Kidney (tissue), 14 donors: ENCODE measurements around the gene NT5DC1. TPM values are rescaled to one million over a fixed set of nuclear protein-coding genes. Genes with fewer than 3 reads are reported as not detected.

Experiments
- DNase-seq, 5 donors: peaks; one replicate each; pipeline ENCODE4 v3.0.0-alpha.2; 2013 to 2020
- FAIRE-seq: peaks from 2 replicates; lab custom pipeline; 2012; peaks lifted over from hg19 to GRCh38; lab: Jason Lieb, UNC
- H3K27ac ChIP-seq, 2 donors: one replicate each; pipeline ENCODE4 v1.7.0; 2013; ENCODE audit warnings: low read depth in 2 of 2, low read length in 2 of 2, inconsistent platforms in 1 of 2
- H3K27me3 ChIP-seq: one replicate; pipeline ENCODE4 v1.7.1; 2013; ENCODE audit warnings: low read length, inconsistent platforms; ENCODE audit not compliant: control insufficient read depth, insufficient read depth
- H3K36me3 ChIP-seq, 3 donors: one replicate each; pipeline versions ENCODE4 v1.7.0 to v1.7.1; 2013; ENCODE audit warnings: low read length in 3 of 3, control low read depth in 1 of 3, inconsistent platforms in 1 of 3; ENCODE audit not compliant: insufficient read depth in 3 of 3, control insufficient read depth in 2 of 3
- H3K4me1 ChIP-seq, 3 donors: one replicate each; pipeline versions ENCODE4 v1.7.0 to v1.7.1; 2013; ENCODE audit warnings: low read length in 3 of 3, inconsistent platforms in 1 of 3, low read depth in 1 of 3; ENCODE audit not compliant: control insufficient read depth in 2 of 3, insufficient read depth in 2 of 3
- H3K4me3 ChIP-seq, 3 donors: one replicate each; pipeline versions ENCODE4 v1.7.0 to v1.8.1; 2013; ENCODE audit warnings: low read length in 3 of 3, control low read depth in 1 of 3, inconsistent platforms in 1 of 3
- H3K9ac ChIP-seq, 3 donors: one replicate each; pipeline versions ENCODE4 v1.7.0 to v1.7.1; 2013; ENCODE audit warnings: low read length in 3 of 3, control low read depth in 1 of 3, inconsistent platforms in 1 of 3
- H3K9me3 ChIP-seq, 3 donors: one replicate each; pipeline versions ENCODE4 v1.7.0 to v1.7.1; 2013; ENCODE audit warnings: low read length in 3 of 3, control low read depth in 1 of 3, inconsistent platforms in 1 of 3; ENCODE audit not compliant: control insufficient read depth in 2 of 3, insufficient read depth in 1 of 3
- CTCF ChIP-seq: IDR thresholded peaks from 3 replicates; pipeline ENCODE4 v1.5.1; 2012; ENCODE audit warnings: mild to moderate bottlenecking, moderate library complexity, borderline replicate concordance; ENCODE audit not compliant: insufficient read depth; ENCODE audit errors: extremely low read depth
- intact Hi-C: fragments of 100-400 bp; cut with DNase I; formaldehyde crosslinking; loops from one replicate; pipeline ENCODE4 v1.11.1; 2022
- polyA plus RNA-seq: library from polyadenylated mRNA; stranded (reverse); fragments of 350-450 nt; fragmentation: Illumina TruSeq; extraction: RNeasy Lipid Tissue Mini Kit (QIAGEN cat#74804); gene quantifications from one replicate; pipeline ENCODE4 v1.2.3, GENCODE V29; 2014; ENCODE audit warnings: low read depth, low replicate concordance; ENCODE audit not compliant: insufficient read depth
- total RNA-seq: library from RNA; stranded (reverse); fragmentation: NEBNext Ultra II Directional; extraction: Animal tissue kit (Norgen Biotek cat#: 25700); gene quantifications from one replicate; pipeline ENCODE4 v1.2.1, GENCODE V29; 2021
- donor health status: control.
- donor health status: control.
- donor health status: control.
- donor health status: control.
- donor health status: control.
- donor health status: DM: yes; HTN: yes; CAD: no.
- donor health status: Normal renal cell carcinoma (clear cell type).

NT5DC1 gene
- total and polyA plus RNA-seq, 2 donors from 2014 or later, result 34.8 to 41.7 TPM

DNA sequence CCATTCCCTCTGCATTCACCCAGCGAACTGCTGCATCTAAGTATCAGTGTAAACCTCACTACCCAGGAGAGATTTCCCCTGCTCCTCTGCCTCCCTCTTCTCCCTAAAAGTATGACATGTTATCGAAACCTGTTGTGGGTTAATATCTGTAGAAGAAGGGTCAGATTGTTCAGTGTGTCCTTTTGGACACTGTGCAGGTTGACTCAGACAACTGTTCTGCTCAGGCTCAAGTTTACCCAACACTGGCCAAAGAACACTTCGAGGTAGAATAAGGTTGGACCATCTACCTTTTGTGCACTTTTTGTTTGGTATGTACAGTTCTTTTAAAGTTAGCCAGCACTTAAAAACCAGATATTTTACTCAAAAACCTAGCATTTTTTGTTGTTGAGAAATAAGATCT, 4.6 kb downstream of the NT5DC1 start:
- intact Hi-C loops, result no loop called here

GRCh38 chr6:116106146-116106545, 5.5 kb downstream of the NT5DC1 start:
- Histone ChIP-seq H3K27ac (peak overlapping the region in 1 of 2 donors; percentile 78), H3K9ac (no peak overlapping the region), H3K27me3 (no peaks in the 10 kb centered on the region), H3K4me3 (peak overlapping the region in 1 of 3 donors; percentile 14), H3K9me3 (no peaks in the 10 kb centered on the region), H3K4me1 (peaks cover 0 to 34% (median 26%) of the 10 kb centered on the region in 3 donors), H3K36me3 (peaks cover 0 to 30% (median 15%) of the 10 kb centered on the region in 3 donors)
- no peak for TF ChIP-seq CTCF
- no peak for DNase-seq
- intact Hi-C loops, result no loop called here
- FAIRE-seq, result no peak

More for the DNA sequence above, 4.6 kb downstream of the NT5DC1 start:
- H3K4me3 ChIP-seq, result peak overlapping the region in 1 of 3 donors; percentile 7
- no peak for FAIRE-seq
- H3K9me3 ChIP-seq, result no peaks in the 10 kb centered on the region
- H3K27ac ChIP-seq, result peak overlapping the region; percentile 26 to 78
- no peaks in the 10 kb centered on the region for H3K27me3 ChIP-seq
- H3K4me1 ChIP-seq, result peaks cover 0 to 34% (median 26%) of the 10 kb centered on the region in 3 donors
- no peak for DNase-seq
- H3K9ac ChIP-seq, result peak overlapping the region in 1 of 3 donors; percentile 6
- no peak for TF ChIP-seq CTCF
- H3K36me3 ChIP-seq, result peaks cover 0 to 21% (median 7%) of the 10 kb centered on the region in 3 donors

DNA sequence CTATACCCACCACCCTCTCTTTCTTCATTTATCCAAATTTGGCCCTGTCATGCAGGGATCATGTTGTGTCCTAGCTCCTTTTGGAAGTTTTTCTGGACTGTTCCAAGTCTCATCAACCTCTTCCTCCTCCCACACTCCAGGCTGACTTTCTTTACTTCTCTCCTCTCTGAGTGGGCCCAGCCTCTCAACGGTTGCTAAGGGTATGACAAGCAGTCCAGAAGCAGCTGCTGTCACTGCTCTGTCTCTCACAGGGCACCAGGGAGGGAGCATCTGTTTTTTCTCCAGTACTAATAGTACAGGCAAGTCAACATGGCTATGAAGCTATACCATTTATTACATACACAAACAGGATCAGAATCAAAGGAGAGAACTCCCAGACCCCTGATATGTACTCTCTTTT, 8.2 kb downstream of the NT5DC1 start:
- peak in 1 of 5 donors; percentile 15 for DNase-seq
- no peak overlapping the region for H3K9ac ChIP-seq
- no peaks in the 10 kb centered on the region for H3K27me3 ChIP-seq
- no peaks in the 10 kb centered on the region for H3K9me3 ChIP-seq
- H3K27ac ChIP-seq, result no peak overlapping the region
- peaks cover 0 to 17% (median 16%) of the 10 kb centered on the region in 3 donors for H3K4me1 ChIP-seq
- H3K4me3 ChIP-seq, result no peak overlapping the region
- intact Hi-C loops, result no loop called here
- H3K36me3 ChIP-seq, result peaks cover 3 to 50% (median 22%) of the 10 kb centered on the region in 3 donors
- no peak for FAIRE-seq
- TF ChIP-seq CTCF, result no peak
